Endothelial cell of umbilical vein (primary cell): ENCODE results near the gene TTLL5.

Source experiments
- EZH2 ChIP-seq: IDR thresholded peaks from 2 replicates; pipeline ENCODE4 v1.6.1; 2012; ENCODE audit warnings: borderline replicate concordance, low read depth, mild to moderate bottlenecking, moderate library complexity, low read length, inconsistent platforms; ENCODE audit not compliant: severe bottlenecking
- POLR2A ChIP-seq: IDR thresholded peaks from 2 replicates; pipeline ENCODE4 v1.6.1; 2012; ENCODE audit warnings: low read depth, mild to moderate bottlenecking, control low read depth, low read length
- TF ChIP-seq, protein P1 (sequence below), 2 donors: IDR thresholded peaks; 1 replicate in 1 of 2; 2 replicates in 1 of 2; pipeline ENCODE4 v1.5.1; 2011; ENCODE audit warnings: low read length in 2 of 2, mild to moderate bottlenecking in 2 of 2, moderate library complexity in 2 of 2, control low read depth in 1 of 2, inconsistent platforms in 1 of 2, low read depth in 1 of 2; ENCODE audit not compliant: insufficient read depth in 1 of 2; ENCODE audit errors: extremely low read depth in 1 of 2
- TF ChIP-seq, protein P2 (sequence below): IDR thresholded peaks from 2 replicates; pipeline ENCODE4 v1.6.1; 2011; ENCODE audit not compliant: insufficient read depth, insufficient read length

- TF ChIP-seq, protein P1, sequence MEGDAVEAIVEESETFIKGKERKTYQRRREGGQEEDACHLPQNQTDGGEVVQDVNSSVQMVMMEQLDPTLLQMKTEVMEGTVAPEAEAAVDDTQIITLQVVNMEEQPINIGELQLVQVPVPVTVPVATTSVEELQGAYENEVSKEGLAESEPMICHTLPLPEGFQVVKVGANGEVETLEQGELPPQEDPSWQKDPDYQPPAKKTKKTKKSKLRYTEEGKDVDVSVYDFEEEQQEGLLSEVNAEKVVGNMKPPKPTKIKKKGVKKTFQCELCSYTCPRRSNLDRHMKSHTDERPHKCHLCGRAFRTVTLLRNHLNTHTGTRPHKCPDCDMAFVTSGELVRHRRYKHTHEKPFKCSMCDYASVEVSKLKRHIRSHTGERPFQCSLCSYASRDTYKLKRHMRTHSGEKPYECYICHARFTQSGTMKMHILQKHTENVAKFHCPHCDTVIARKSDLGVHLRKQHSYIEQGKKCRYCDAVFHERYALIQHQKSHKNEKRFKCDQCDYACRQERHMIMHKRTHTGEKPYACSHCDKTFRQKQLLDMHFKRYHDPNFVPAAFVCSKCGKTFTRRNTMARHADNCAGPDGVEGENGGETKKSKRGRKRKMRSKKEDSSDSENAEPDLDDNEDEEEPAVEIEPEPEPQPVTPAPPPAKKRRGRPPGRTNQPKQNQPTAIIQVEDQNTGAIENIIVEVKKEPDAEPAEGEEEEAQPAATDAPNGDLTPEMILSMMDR (IDR thresholded peaks at IDR 0.05; ENCODE audit: extremely low read depth in 1 of 2, insufficient read depth in 1 of 2, low read depth in 1 of 2, low read length in 2 of 2): no peak
- TF ChIP-seq, protein P2, sequence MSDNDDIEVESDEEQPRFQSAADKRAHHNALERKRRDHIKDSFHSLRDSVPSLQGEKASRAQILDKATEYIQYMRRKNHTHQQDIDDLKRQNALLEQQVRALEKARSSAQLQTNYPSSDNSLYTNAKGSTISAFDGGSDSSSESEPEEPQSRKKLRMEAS: no peak
- TF ChIP-seq POLR2A (no peak), EZH2 (no peak)
Measured at GRCh38 chr14:75913183-75913582, 252.1 kb downstream of the TTLL5 start.
